Muscle layer of duodenum (tissue), 2 donors: ENCODE results near the gene POLR3B.
"Not testable (repeated sequence)": the region's sequence is repeated elsewhere in the genome, so short reads cannot be mapped to it uniquely, and the experiment has no call there.

Experiments used
- H3K27ac ChIP-seq: one replicate; pipeline ENCODE4 v1.7.0; 2013; ENCODE audit warnings: mild to moderate bottlenecking, low read length
- H3K27me3 ChIP-seq: one replicate; pipeline ENCODE4 v1.7.0; 2013; ENCODE audit warnings: low read depth, mild to moderate bottlenecking, control low read depth, low read length
- H3K36me3 ChIP-seq, 2 donors: one replicate each; pipeline ENCODE4 v1.7.0; 2013; ENCODE audit warnings: low read length in 2 of 2, control low read depth in 1 of 2, mild to moderate bottlenecking in 1 of 2; ENCODE audit not compliant: insufficient read depth in 2 of 2, control insufficient read depth in 1 of 2
- H3K4me1 ChIP-seq, 2 donors: one replicate each; pipeline ENCODE4 v1.7.0; 2013; ENCODE audit warnings: low read length in 2 of 2, mild to moderate bottlenecking in 2 of 2, control low read depth in 1 of 2, moderate library complexity in 1 of 2; ENCODE audit not compliant: insufficient read depth in 2 of 2, control insufficient read depth in 1 of 2
- H3K4me3 ChIP-seq, 2 donors: one replicate each; pipeline ENCODE4 v1.7.0; 2013; ENCODE audit warnings: low read length in 2 of 2, low read depth in 1 of 2, mild to moderate bottlenecking in 1 of 2
- H3K9me3 ChIP-seq, 2 donors: one replicate each; pipeline ENCODE4 v1.7.0; 2013; ENCODE audit warnings: low read length in 2 of 2, control low read depth in 1 of 2, mild to moderate bottlenecking in 1 of 2; ENCODE audit not compliant: control insufficient read depth in 1 of 2
- donor health status: healthy.

Gene POLR3B

GRCh38 chr12:106477627-106478026 lies 120.1 kb downstream of the POLR3B start:
- H3K9me3 ChIP-seq, H3K36me3 ChIP-seq, H3K27me3 ChIP-seq, H3K4me1 ChIP-seq, H3K4me3 ChIP-seq, H3K27ac ChIP-seq: not testable (repeated sequence)

- Histone ChIP-seq H3K27ac (no peak overlapping the region), H3K36me3 (peaks cover 0 to 8% of the 10 kb centered on the region in 2 donors), H3K4me3 (no peak overlapping the region), H3K4me1 (no peaks in the 10 kb centered on the region), H3K27me3 (no peaks in the 10 kb centered on the region), H3K9me3 (no peaks in the 10 kb centered on the region)
Measured at GRCh38 chr12:106480251-106480650, 122.7 kb downstream of the POLR3B start.

GRCh38 chr12:106481246-106481645 lies 123.7 kb downstream of the POLR3B start:
- H3K9me3 ChIP-seq, result no peaks in the 10 kb centered on the region
- H3K36me3 ChIP-seq, result peaks cover 0 to 8% of the 10 kb centered on the region in 2 donors
- no peaks in the 10 kb centered on the region for H3K4me1 ChIP-seq
- no peak overlapping the region for H3K4me3 ChIP-seq
- no peak overlapping the region for H3K27ac ChIP-seq
- no peaks in the 10 kb centered on the region for H3K27me3 ChIP-seq

- H3K36me3 ChIP-seq, result no peaks in the 10 kb centered on the region
- no peaks in the 10 kb centered on the region for H3K9me3 ChIP-seq
- H3K4me3 ChIP-seq, result no peak overlapping the region
- no peak overlapping the region for H3K27ac ChIP-seq
- H3K27me3 ChIP-seq, result no peaks in the 10 kb centered on the region
- H3K4me1 ChIP-seq, result no peaks in the 10 kb centered on the region
Measured at GRCh38 chr12:106487664-106488063, 130.1 kb downstream of the POLR3B start.

GRCh38 chr12:106488884-106489283 lies 131.3 kb downstream of the POLR3B start:
- H3K27ac ChIP-seq, result no peak overlapping the region
- H3K4me1 ChIP-seq, result no peaks in the 10 kb centered on the region

GRCh38 chr12:106490264-106490663 lies 132.7 kb downstream of the POLR3B start:
- no peaks in the 10 kb centered on the region for H3K4me1 ChIP-seq

More at GRCh38 chr12:106488884-106489283, 131.3 kb downstream of the POLR3B start:
- H3K4me3 ChIP-seq, result no peak overlapping the region
- H3K36me3 ChIP-seq, result no peaks in the 10 kb centered on the region
- H3K9me3 ChIP-seq, result no peaks in the 10 kb centered on the region
- H3K27me3 ChIP-seq, result no peaks in the 10 kb centered on the region

GRCh38 chr12:106492857-106493256 lies 135.3 kb downstream of the POLR3B start:
- Histone ChIP-seq H3K27ac (no peak overlapping the region), H3K36me3 (peaks cover 8 to 13% of the 10 kb centered on the region in 2 donors), H3K27me3 (no peaks in the 10 kb centered on the region), H3K9me3 (no peaks in the 10 kb centered on the region), H3K4me1 (no peaks in the 10 kb centered on the region), H3K4me3 (no peak overlapping the region)

More at GRCh38 chr12:106490264-106490663, 132.7 kb downstream of the POLR3B start:
- H3K27me3 ChIP-seq, result no peaks in the 10 kb centered on the region
- H3K4me3 ChIP-seq, result no peak overlapping the region
- no peak overlapping the region for H3K27ac ChIP-seq
- no peaks in the 10 kb centered on the region for H3K36me3 ChIP-seq
- no peaks in the 10 kb centered on the region for H3K9me3 ChIP-seq

- Histone ChIP-seq H3K9me3 (no peaks in the 10 kb centered on the region), H3K4me3 (no peak overlapping the region), H3K27ac (no peak overlapping the region), H3K4me1 (no peaks in the 10 kb centered on the region), H3K27me3 (no peaks in the 10 kb centered on the region), H3K36me3 (peaks cover 8 to 18% of the 10 kb centered on the region in 2 donors)
Measured at GRCh38 chr12:106493531-106493930, 136.0 kb downstream of the POLR3B start.

- Histone ChIP-seq H3K36me3 (peaks cover 8 to 26% of the 10 kb centered on the region in 2 donors), H3K27me3 (no peaks in the 10 kb centered on the region), H3K9me3 (no peaks in the 10 kb centered on the region), H3K4me1 (no peaks in the 10 kb centered on the region), H3K27ac (no peak overlapping the region), H3K4me3 (no peak overlapping the region)
Measured at GRCh38 chr12:106495354-106495965, 137.9 kb downstream of the POLR3B start.

GRCh38 chr12:106498056-106498455 lies 140.5 kb downstream of the POLR3B start:
- no peaks in the 10 kb centered on the region for H3K27me3 ChIP-seq
- no peaks in the 10 kb centered on the region for H3K4me1 ChIP-seq
- H3K36me3 ChIP-seq, result peaks cover 24 to 41% of the 10 kb centered on the region in 2 donors
- H3K9me3 ChIP-seq, result no peaks in the 10 kb centered on the region
- H3K27ac ChIP-seq, result no peak overlapping the region
- no peak overlapping the region for H3K4me3 ChIP-seq

- H3K9me3 ChIP-seq, result no peaks in the 10 kb centered on the region
- no peaks in the 10 kb centered on the region for H3K27me3 ChIP-seq
- no peaks in the 10 kb centered on the region for H3K4me1 ChIP-seq
- no peak overlapping the region for H3K27ac ChIP-seq
- H3K4me3 ChIP-seq, result no peak overlapping the region
- H3K36me3 ChIP-seq, result peaks cover 24 to 48% of the 10 kb centered on the region in 2 donors
Measured at GRCh38 chr12:106499628-106500027, 142.1 kb downstream of the POLR3B start.

- Histone ChIP-seq H3K4me3 (no peak overlapping the region), H3K4me1 (no peaks in the 10 kb centered on the region), H3K27me3 (no peaks in the 10 kb centered on the region), H3K9me3 (no peaks in the 10 kb centered on the region), H3K27ac (no peak overlapping the region), H3K36me3 (peaks cover 21 to 39% of the 10 kb centered on the region in 2 donors)
Measured at GRCh38 chr12:106506691-106507090, 149.1 kb downstream of the POLR3B start.
